Activated CD4-positive, alpha-beta T cell treated with anti-CD3 and anti-CD28 coated beads, Interleukin-2, amount 10 ng/mL, durations not matched to agents 7 days and 5 days (primary cell): ENCODE results near the gene TBC1D4. TPM values are rescaled to one million over a fixed set of nuclear protein-coding genes. Genes with fewer than 3 reads are reported as not detected.

Experiments used
- CTCF ChIA-PET: fragments of 350-600 bp; sonication (Branson Sonifier 250); formaldehyde crosslinking; loops from one replicate; lab custom pipeline; 2021; ENCODE audit warnings: antibody characterized with exemption; lab: Charles Lee
- POLR2A ChIA-PET: fragments of 350-600 bp; sonication (Branson Sonifier 250); formaldehyde crosslinking; loops from one replicate; lab custom pipeline; 2021; ENCODE audit warnings: antibody characterized with exemption; lab: Charles Lee
- DNase-seq: peaks from one replicate; pipeline ENCODE4 v3.0.0-alpha.2; 2020
- H3K27ac Mint-ChIP-seq: one replicate; pipeline ENCODE4 v1.8.0; 2021; ENCODE audit warnings: mild to moderate bottlenecking, moderate library complexity, mixed read lengths
- H3K27me3 Mint-ChIP-seq: one replicate; pipeline ENCODE4 v1.8.0; 2021; ENCODE audit warnings: mixed read lengths
- H3K36me3 Mint-ChIP-seq: one replicate; pipeline ENCODE4 v1.8.0; 2021; ENCODE audit warnings: low read depth, mixed read lengths
- H3K4me1 Mint-ChIP-seq: one replicate; pipeline ENCODE4 v1.8.0; 2021; ENCODE audit warnings: mixed read lengths
- H3K4me3 Mint-ChIP-seq: one replicate; pipeline ENCODE4 v1.8.0; 2021; ENCODE audit warnings: mild to moderate bottlenecking, moderate library complexity, mixed read lengths
- H3K9me3 Mint-ChIP-seq: one replicate; pipeline ENCODE4 v1.8.0; 2021; ENCODE audit warnings: mixed read lengths
- total RNA-seq, 2 experiments: library from RNA; stranded (reverse); gene quantifications; one replicate each; pipeline ENCODE4 v1.2.3, GENCODE V29; 2021

TBC1D4 gene
- total RNA-seq, 2 experiments from 2014 or later: 27.2 to 32.9 TPM

DNA sequence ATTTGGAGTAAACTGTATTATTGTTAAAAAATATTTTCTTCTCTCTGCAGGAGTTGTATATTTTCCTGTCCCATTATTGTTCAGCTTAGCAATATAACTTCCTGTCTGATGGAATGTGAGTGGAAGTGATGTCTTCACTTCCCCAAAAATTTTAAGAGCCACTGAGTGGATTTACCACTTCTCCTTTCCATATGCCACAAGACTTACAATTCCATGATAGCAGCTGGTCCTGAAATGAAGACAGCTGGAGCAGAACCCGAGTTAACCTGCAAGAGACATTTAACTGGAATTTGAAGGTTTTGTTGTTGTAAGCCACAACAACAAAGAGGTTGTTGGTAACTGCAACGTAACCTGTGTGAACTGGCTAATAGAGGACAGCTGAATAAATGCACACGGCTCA lies 23.4 kb upstream of the TBC1D4 start:
- DNase-seq: no peak
- Mint-ChIP-seq H3K4me3 (no peak overlapping the region), H3K4me1 (no peaks in the 10 kb centered on the region), H3K9me3 (no peaks in the 10 kb centered on the region), H3K27ac (no peak overlapping the region), H3K27me3 (no peaks in the 10 kb centered on the region), H3K36me3 (no peaks in the 10 kb centered on the region)
- CTCF ChIA-PET: no interaction called here
- POLR2A ChIA-PET: no interaction called here

DNA sequence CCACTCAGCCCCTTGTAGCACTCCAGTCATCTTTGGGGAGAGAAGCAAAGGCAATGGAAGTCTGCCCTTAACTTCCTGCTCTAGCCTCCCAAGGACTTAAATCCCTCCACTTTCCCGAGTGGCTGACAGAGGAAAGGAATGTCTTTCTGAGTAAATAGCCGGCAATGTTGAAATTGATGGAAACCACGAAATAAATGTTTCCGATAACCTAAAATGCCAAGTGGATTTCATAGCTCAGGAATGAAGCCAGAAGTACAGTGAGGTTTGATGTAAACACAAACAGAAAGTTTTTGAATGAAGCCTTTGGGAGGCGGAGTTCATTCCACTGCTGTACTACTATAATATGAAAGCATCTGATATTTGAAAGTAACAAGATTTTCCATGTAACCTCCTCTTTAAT lies 14.0 kb upstream of the TBC1D4 start:
- CTCF ChIA-PET: interaction anchor here (0.6 kb wide), 1 partner anchor 94 kb away, joined by 3 read pairs; no protein-coding TSS in a partner anchor
- no peak overlapping the region for H3K4me3 Mint-ChIP-seq
- POLR2A ChIA-PET: no interaction called here
- no peak for DNase-seq
- peaks cover 14% of the 10 kb centered on the region for H3K27me3 Mint-ChIP-seq
- H3K27ac Mint-ChIP-seq: no peak overlapping the region
- H3K9me3 Mint-ChIP-seq: no peaks in the 10 kb centered on the region
- H3K36me3 Mint-ChIP-seq: no peaks in the 10 kb centered on the region
- no peaks in the 10 kb centered on the region for H3K4me1 Mint-ChIP-seq

DNA sequence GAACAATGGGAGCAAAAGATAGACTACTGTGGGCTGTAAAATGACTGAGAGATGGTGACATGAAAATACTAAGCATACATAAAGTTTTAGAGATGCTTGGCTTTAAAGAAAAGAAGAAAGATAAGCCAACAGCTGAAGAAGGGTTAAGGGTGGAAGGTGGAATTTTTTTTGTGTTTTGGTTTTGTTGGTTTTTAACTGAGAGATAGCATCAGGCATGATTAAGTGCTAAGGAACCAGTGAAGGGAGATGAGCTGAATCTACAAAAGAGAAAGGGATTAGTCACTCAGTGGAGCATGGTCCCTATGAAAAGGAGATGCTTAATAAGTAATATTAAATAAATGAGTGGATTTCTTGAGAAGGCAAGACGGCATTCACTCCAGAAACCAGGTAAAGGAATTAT lies 12.5 kb upstream of the TBC1D4 start:
- Mint-ChIP-seq H3K9me3 (no peaks in the 10 kb centered on the region), H3K4me3 (no peak overlapping the region), H3K27ac (no peak overlapping the region), H3K36me3 (no peaks in the 10 kb centered on the region), H3K27me3 (peaks cover 17% of the 10 kb centered on the region), H3K4me1 (peaks cover 5% of the 10 kb centered on the region)
- POLR2A ChIA-PET: no interaction called here
- no peak for DNase-seq
- CTCF ChIA-PET: interaction anchor here (1.0 kb wide), 1 partner anchor 9 kb away, joined by 3 read pairs; no protein-coding TSS in a partner anchor

DNA sequence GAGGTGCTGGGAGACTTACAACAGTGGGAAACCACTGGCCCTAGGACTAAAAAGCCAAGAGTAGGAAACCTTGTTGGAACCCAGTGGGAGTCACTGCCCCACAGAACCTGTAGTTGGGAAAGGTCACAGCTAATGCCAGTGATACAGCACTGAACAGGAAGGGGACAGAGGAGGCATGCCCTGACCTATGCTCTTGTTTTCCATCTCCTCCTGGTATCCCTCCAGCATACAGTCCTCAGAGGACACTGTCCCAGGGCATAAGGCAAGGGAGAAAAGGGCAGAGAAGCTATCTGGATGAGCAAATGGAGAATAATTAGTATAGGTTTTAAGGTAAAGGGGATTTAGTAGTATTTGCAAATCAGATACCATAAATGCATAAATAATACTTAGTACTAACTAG lies 11.2 kb upstream of the TBC1D4 start:
- ChIA-PET CTCF (interaction anchor here (1.1 kb wide), 1 partner anchor 26 kb away, joined by 3 read pairs; no protein-coding TSS in a partner anchor), POLR2A (no interaction called here)
- Mint-ChIP-seq H3K9me3 (no peaks in the 10 kb centered on the region), H3K36me3 (no peaks in the 10 kb centered on the region), H3K27ac (no peak overlapping the region), H3K27me3 (peaks cover 14% of the 10 kb centered on the region), H3K4me3 (no peak overlapping the region), H3K4me1 (peaks cover 7% of the 10 kb centered on the region)
- no peak for DNase-seq

DNA sequence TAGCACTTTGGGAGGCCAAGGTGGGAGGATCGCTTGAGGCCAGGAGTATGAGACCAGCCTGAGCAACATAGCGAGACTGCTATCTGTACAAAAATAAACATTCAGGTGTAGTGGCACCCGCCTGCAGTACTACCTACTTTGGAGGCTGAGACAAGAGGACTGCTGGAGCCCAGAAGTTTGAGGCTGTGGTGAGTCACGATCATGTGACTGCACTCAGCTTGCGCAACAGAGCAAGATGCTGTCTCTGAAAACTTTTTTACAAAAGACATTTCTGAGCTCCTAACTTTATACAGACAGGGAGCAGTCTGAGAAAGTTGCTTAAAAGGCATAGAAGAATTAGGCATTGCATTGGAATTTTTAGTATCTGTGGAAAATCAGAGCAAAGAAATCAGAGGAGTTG lies 10.4 kb upstream of the TBC1D4 start:
- no peak overlapping the region for H3K4me3 Mint-ChIP-seq
- H3K36me3 Mint-ChIP-seq: no peaks in the 10 kb centered on the region
- no peak for DNase-seq
- no peak overlapping the region for H3K27ac Mint-ChIP-seq
- H3K9me3 Mint-ChIP-seq: no peaks in the 10 kb centered on the region
- POLR2A ChIA-PET: no interaction called here
- H3K27me3 Mint-ChIP-seq: peaks cover 22% of the 10 kb centered on the region
- CTCF ChIA-PET: interaction anchor here (1.1 to 1.8 kb wide), 2 partner anchors 10 to 27 kb away, joined by 3 to 7 read pairs; partner anchors contain the start of gene TBC1D4
- peaks cover 7% of the 10 kb centered on the region for H3K4me1 Mint-ChIP-seq

DNA sequence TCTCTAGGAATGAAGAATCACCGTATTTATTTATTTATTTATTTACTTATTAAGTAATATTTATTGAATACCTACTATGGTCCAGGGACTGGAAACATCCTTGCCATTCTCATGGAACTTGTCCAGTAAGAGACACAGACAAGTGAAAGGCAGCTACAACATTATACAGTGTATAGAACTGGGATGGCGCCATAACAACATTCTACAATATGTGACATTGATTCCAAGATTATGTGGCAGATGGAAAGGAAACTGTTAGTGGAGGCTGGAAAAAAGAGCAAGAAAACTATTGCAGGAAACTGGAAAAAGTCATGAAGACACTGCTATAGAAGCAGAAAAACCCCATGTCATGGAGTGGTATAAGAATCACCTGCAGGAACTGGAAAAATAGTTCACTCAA lies 9.4 kb upstream of the TBC1D4 start:
- Mint-ChIP-seq H3K4me3 (no peak overlapping the region), H3K9me3 (no peaks in the 10 kb centered on the region), H3K27me3 (peaks cover 31% of the 10 kb centered on the region), H3K36me3 (no peaks in the 10 kb centered on the region), H3K27ac (no peak overlapping the region), H3K4me1 (peaks cover 11% of the 10 kb centered on the region)
- CTCF ChIA-PET: interaction anchor here (1.8 kb wide), 1 partner anchor 9 kb away, joined by 7 read pairs; the partner anchor contains the start of gene TBC1D4
- POLR2A ChIA-PET: no interaction called here
- DNase-seq: no peak

DNA sequence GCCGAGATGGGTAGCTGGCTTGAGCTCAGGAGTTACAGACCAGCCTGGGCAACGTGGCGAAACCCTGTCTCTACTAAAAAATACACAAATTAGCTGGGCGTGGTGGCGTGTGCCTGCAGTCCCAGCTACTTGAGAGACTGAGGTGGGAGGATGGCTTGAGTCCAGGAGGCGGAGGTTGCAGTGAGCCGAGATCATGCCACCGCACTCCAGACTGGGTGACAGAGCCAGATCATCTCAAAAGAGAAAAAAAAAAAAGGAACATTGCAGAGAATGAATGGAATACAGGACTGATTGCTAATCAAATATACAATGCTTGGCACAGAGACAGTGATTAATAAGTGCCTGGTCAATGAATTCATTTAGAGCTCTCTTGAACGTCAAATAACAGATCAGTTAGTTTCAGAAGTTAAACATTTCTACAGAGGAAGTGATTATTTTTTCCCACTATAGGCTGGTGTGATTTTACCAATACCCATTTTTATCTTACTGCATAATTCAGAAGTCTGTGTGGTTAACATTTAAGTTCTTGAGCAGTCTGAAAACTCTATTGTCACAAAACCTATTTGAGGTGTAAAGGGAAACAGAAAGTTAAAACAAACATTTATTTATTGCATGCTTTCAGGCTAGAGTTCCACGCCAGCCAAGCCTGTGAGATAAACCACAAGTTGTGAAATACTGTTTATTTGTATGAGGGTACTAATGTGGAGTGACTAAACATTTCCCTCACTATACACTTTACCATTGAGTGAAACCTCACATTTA lies 7.7 kb upstream of the TBC1D4 start:
- ChIA-PET CTCF (interaction anchor here (0.6 kb wide), 1 partner anchor 1769 kb away, joined by 3 read pairs; no protein-coding TSS in a partner anchor), POLR2A (no interaction called here)
- DNase-seq: no peak
- H3K27me3 Mint-ChIP-seq: peaks cover 47% of the 10 kb centered on the region
- no peaks in the 10 kb centered on the region for H3K9me3 Mint-ChIP-seq
- no peak overlapping the region for H3K4me3 Mint-ChIP-seq
- H3K4me1 Mint-ChIP-seq: peaks cover 12% of the 10 kb centered on the region
- H3K27ac Mint-ChIP-seq: no peak overlapping the region
- H3K36me3 Mint-ChIP-seq: no peaks in the 10 kb centered on the region

DNA sequence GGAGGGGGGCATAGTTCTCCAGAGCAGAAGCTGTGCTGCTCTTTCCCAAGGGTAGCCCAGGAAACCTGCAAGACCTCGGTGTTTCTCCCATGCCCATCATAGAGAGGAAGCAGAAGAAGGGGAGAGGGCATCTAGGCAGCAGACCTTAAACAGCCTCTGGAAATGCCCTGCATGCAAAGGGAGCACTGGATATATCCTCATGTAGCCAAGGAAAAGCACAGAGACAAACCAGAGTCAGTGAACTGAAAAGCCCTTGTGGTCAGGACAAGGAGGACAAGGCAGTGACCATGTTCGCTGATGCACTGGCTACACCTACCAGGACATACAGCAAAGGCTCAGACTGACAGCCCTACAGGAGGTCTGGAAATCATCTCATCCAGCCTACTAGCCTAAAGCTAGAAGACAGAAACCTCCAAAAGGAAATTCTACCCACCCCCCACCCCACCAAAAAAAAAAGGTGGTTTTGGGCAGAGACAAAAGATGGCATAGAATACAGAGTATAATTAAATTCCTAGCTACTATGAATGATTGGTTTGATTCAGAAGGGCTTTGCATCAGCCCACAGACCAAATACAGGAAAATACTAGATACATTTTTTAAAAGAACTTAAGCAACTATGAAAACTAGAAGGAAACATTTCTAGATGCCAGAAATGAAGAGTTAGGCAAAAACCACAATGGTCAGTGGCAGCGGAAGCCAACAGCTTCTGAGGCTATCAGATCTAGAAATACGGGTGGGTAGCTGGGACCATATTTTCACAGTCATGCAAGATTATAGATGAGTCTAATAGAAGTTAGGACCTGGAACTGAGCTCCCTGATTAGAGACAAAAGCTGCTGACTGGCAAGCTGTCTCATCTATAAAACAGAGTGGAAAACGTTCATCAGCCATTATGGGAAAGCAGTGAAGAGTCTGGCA lies 4.4 kb upstream of the TBC1D4 start:
- no peak overlapping the region for H3K27ac Mint-ChIP-seq
- H3K4me1 Mint-ChIP-seq: peaks cover 18% of the 10 kb centered on the region
- POLR2A ChIA-PET: no interaction called here
- H3K4me3 Mint-ChIP-seq: no peak overlapping the region
- no peak for DNase-seq
- CTCF ChIA-PET: interaction anchor here (0.9 to 1.7 kb wide), 2 partner anchors 12 to 17 kb away, joined by 3 to 4 read pairs; no protein-coding TSS in a partner anchor
- peaks cover 51% of the 10 kb centered on the region for H3K27me3 Mint-ChIP-seq
- no peaks in the 10 kb centered on the region for H3K36me3 Mint-ChIP-seq
- H3K9me3 Mint-ChIP-seq: no peaks in the 10 kb centered on the region

DNA sequence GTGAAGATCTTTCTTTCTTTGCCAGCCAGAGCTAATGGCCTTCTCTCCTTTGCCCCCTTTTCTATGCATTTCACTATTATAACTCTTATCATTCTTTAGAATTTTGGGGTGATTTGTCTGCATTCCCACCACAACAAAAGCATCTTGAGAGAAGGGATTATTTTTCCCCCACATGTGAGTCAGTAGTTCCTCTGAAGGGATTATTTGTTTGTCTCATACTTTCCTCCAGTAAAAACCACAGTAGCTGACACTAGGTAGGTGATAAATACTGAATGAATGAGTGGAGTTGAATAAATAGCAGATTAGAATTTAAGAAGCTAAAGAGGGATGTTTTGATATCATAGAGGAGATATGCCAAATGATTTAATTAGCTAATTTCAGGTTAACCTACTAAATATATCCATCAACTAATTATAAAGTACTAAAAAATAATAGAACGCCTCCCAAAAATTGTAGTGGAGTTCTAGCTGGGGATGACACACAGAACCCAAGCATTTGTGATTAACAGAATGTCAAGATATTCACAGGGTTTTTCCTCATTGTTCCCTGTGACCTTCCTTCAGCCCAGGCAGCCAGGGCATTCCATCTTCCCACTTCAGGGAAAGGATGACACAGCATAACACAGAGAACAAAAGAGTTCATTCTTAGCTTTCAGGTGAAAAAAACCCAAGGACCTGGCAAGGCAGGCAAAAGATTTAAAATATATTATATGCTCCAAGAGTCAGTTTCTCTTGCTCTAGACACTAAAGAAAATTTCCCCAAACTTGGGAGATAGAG lies 3.5 kb upstream of the TBC1D4 start:
- Mint-ChIP-seq H3K27ac (no peak overlapping the region), H3K27me3 (peaks cover 57% of the 10 kb centered on the region), H3K36me3 (no peaks in the 10 kb centered on the region), H3K4me1 (peaks cover 26% of the 10 kb centered on the region), H3K4me3 (no peak overlapping the region), H3K9me3 (no peaks in the 10 kb centered on the region)
- POLR2A ChIA-PET: no interaction called here
- DNase-seq: no peak
- CTCF ChIA-PET: interaction anchor here (0.6 to 0.9 kb wide), 2 partner anchors 9 to 390 kb away, joined by 3 read pairs; no protein-coding TSS in a partner anchor

DNA sequence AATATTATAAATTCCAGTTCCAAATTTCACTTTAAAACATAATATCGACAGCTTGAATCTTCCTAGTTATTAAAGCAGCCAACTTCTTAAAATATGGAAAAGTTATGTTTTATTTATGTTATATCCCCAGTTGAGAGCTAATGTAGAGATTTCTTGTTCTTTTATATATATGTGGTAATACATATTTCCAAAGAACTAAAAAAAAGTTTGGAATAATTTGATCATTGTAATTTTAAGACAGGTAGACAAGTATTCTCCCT lies 781 bp upstream of the TBC1D4 start:
- ChIA-PET CTCF (interaction anchor here (1.0 to 1.8 kb wide), 3 partner anchors 9 to 117 kb away, joined by 3 to 7 read pairs (median 3); no protein-coding TSS in a partner anchor), POLR2A (no interaction called here)
- H3K4me1 Mint-ChIP-seq: peaks cover 19% of the 10 kb centered on the region
- DNase-seq: no peak
- no peak overlapping the region for H3K27ac Mint-ChIP-seq
- peaks cover 74% of the 10 kb centered on the region for H3K27me3 Mint-ChIP-seq
- peak overlapping the region; percentile 86 for H3K4me3 Mint-ChIP-seq
- no peaks in the 10 kb centered on the region for H3K9me3 Mint-ChIP-seq
- H3K36me3 Mint-ChIP-seq: no peaks in the 10 kb centered on the region

DNA sequence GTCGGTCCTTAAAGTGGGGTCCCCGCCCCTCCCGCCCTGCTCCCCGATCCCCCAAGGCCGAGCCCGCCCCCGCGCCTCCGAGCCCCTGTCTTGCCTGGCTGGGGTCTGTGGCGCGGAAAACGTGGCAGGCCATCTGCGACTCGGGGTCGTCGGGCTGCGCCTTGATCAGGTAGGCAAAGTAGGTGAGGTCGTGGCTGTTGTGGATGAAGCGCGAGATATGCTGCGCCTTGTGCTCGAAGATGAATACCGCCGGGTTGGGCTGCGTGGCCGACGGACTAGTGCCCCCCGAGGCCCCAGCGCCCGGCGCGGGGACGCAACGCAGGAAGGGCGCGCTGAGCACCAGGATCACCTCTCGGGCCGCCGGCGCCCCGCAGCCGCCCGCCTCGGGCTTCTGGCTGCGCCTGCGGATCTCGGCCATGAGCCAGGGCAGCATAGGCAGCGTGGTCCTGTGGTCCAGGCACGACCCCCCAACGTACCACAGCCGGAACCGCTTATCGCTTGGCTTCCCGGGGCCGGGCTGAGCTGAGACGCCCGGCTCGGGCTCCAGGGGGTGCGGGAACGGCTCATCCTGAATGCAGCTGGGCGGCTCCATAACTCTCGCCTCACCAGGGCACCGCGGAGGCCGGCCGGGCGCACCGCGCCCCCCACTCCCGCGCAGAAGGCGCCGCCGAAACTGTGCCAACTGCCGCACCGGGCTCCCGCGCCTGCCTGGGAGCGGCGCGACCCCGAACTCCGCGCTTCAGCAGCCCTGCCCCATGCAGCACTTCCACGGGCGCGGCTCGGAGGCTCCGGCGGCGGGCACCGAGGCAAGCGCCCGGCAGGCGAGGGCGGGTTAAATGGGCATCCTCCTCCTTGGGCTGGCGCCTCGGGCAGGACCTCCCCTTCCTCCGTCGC lies 546 bp downstream of the TBC1D4 start:
- H3K27ac Mint-ChIP-seq: no peak overlapping the region
- H3K4me3 Mint-ChIP-seq: peak overlapping the region; percentile 74
- H3K4me1 Mint-ChIP-seq: peaks cover 16% of the 10 kb centered on the region
- ChIA-PET POLR2A (no interaction called here), CTCF (interaction anchor here (1.0 to 1.8 kb wide), 3 partner anchors 9 to 115 kb away, joined by 3 to 7 read pairs (median 3); no protein-coding TSS in a partner anchor)
- no peaks in the 10 kb centered on the region for H3K36me3 Mint-ChIP-seq
- H3K27me3 Mint-ChIP-seq: peaks cover 73% of the 10 kb centered on the region
- DNase-seq: peak; percentile 10
- no peaks in the 10 kb centered on the region for H3K9me3 Mint-ChIP-seq
